HG02970 (cell line): Measurements from ENCODE around the gene SUGT1.

Source experiments
- ATAC-seq: cut with Tn5 transposase; IDR thresholded peaks from one replicate; pipeline ENCODE4 v1.9.1; 2021; ENCODE audit warnings: mild to moderate bottlenecking, moderate library complexity, moderate number of reproducible peaks; ENCODE audit not compliant: unreplicated experiment, low FRiP score

The SUGT1 gene

GRCh38 chr13:52734075-52734623, 81.5 kb downstream of the SUGT1 start:
- ATAC-seq: no peak

- ATAC-seq: no peak
Measured at GRCh38 chr13:52736891-52737290, 84.3 kb downstream of the SUGT1 start.

- no peak for ATAC-seq
Measured at GRCh38 chr13:52737451-52737850, 84.8 kb downstream of the SUGT1 start.

- ATAC-seq: no peak
Measured at GRCh38 chr13:52737965-52738364, 85.3 kb downstream of the SUGT1 start.

GRCh38 chr13:52738719-52739467, 86.3 kb downstream of the SUGT1 start:
- no peak for ATAC-seq

GRCh38 chr13:52739468-52740071, 86.9 kb downstream of the SUGT1 start, which contains the start of gene CNMD:
Gene CNMD, minus strand, starts transcription at chr13:52739820. Its CDS starts 119 bp downstream, at chr13:52739701.
- ATAC-seq: no peak

GRCh38 chr13:52743569-52743968, 90.9 kb downstream of the SUGT1 start:
- ATAC-seq: no peak

GRCh38 chr13:52743988-52744387, 91.4 kb downstream of the SUGT1 start:
- ATAC-seq: no peak

- no peak for ATAC-seq
Measured at GRCh38 chr13:52744842-52745375, 92.3 kb downstream of the SUGT1 start.

GRCh38 chr13:52746141-52746540, 93.5 kb downstream of the SUGT1 start:
- ATAC-seq: no peak

- ATAC-seq: no peak
Measured at GRCh38 chr13:52749419-52749818, 96.8 kb downstream of the SUGT1 start.
